Measurements from ENCODE around the gene ERFE.

Gene ERFE

DNA sequence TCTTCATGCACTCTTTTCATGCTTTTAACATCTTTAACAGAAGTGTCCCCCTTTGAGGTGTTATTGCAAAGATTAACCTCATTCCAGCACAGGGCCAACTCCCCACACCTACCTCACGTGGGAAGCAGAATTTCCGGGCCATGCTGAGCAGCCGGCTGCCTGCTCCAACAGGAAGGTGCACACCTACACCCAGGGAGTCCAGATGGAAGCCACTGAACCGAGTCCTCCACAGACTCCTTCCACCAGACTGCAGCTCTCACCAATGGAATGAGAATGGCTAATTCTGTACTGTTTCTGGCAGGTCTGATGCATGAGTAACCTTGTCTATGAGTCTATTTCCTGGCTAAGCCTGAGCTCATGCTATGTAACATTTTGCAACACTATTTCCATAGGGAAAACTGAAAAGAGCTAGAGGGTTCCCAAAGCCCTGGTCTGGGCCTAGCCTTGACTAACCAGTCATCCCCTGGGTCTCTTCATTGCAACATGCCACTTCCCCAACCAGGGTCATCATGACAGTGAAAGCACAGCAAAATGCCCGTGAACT lies 11.0 kb downstream of the ERFE start:
- TF ChIP-seq, protein P1, sequence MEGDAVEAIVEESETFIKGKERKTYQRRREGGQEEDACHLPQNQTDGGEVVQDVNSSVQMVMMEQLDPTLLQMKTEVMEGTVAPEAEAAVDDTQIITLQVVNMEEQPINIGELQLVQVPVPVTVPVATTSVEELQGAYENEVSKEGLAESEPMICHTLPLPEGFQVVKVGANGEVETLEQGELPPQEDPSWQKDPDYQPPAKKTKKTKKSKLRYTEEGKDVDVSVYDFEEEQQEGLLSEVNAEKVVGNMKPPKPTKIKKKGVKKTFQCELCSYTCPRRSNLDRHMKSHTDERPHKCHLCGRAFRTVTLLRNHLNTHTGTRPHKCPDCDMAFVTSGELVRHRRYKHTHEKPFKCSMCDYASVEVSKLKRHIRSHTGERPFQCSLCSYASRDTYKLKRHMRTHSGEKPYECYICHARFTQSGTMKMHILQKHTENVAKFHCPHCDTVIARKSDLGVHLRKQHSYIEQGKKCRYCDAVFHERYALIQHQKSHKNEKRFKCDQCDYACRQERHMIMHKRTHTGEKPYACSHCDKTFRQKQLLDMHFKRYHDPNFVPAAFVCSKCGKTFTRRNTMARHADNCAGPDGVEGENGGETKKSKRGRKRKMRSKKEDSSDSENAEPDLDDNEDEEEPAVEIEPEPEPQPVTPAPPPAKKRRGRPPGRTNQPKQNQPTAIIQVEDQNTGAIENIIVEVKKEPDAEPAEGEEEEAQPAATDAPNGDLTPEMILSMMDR (IDR thresholded peaks at IDR 0.05): no peak

DNA sequence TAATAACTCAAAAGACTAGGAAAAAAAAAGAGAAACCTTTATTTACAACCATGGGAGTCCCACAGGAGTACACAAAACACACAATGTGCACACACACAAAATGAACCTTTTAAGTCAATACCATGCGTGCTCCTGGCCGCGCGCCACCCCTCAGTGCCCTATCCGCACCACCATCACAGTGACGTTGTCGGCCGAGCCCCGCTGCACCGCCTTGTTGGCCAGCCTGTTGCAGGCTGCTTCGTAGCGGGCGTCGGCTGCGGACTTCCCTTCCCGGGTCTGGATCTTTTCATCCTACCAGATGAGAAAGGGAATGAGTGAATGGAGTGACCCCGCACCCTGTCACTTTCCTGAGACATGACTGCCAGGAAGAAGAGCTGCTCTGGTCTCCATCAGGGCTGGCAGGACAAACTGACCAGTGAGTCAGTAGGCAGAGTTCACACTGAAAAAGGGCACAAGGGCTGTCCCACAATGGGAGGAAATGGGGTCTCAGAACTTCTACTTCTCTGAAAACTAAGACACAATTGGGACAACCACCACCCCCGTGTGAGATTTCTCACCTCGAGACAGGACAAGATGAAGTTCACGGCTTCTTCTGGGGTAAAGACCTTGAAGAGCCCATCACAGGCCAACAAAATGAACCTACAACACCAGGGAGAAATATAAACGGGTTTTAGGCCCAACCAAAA lies 11.8 kb downstream of the ERFE start:
- TF ChIP-seq, protein P1 (IDR thresholded peaks at IDR 0.05): no peak

DNA sequence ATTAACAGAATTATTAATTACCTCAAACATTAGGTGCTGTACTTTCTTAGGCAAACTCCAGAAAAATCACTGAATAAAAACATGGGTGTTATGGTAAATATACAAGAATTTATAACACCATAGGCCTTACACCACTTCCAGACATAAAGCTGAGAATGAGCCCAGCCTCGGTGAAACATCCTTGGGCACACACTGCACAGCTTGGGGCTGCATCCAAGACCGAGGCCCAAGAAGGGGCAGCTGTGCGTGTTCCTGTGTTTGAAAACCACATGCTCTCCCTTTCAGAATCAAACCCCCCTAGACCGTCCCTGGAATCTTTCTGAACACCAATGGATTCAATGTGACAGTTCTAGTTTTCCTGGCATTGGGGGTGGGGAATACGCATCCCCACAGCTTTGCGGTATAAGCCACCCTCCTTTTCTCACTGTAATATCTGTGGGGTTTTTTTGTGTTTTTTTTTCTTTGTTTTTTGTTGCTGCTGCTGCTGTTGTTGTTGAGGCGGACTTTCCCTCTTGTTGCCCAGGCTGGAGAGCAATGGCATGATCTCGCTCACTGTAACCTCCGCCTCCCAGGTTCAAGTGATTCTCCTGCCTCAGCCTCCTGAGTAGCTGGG lies 12.9 kb downstream of the ERFE start:
- TF ChIP-seq, protein P1 (IDR thresholded peaks at IDR 0.05): no peak

DNA sequence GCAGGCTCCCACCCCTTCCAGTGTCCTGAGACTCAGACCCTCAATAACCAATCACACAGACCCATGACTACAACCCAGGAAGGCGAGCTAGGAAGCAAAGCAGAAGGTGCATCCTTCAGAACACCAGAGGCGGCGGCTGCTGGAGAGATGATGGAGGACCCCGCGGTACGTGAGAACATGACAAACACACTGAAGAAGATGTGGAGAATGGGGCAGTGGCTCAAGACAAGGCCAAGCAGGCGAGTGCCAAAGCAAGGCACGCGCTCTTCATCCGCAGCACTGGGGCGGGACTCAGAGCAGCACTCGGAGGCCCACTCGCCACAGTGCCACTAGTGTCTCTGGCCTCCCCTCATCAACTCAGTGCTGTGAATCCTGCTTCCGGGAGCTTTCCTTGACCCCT lies 13.7 kb downstream of the ERFE start:
- TF ChIP-seq, protein P1 (IDR thresholded peaks at IDR 0.05): no peak

DNA sequence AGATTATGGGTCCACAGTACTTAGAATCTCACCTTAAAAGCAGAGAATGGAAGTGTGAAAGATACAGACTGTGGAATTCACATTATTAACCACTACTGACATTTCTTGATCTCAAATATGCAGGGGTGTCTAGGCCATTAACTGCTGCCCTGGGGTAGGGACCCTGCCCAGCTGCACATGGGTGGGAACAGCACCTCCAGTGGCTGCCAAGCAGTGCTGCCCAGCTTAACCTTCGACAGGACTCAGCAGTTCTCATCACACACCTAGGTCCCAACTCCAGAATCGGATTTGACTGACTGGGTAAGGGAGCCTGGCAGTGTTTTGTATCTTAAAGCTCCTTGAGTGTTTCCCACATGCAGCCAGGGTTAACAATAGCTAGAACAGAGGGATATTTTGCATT lies 14.9 kb downstream of the ERFE start:
- TF ChIP-seq, protein P1 (IDR thresholded peaks at IDR 0.05): no peak

DNA sequence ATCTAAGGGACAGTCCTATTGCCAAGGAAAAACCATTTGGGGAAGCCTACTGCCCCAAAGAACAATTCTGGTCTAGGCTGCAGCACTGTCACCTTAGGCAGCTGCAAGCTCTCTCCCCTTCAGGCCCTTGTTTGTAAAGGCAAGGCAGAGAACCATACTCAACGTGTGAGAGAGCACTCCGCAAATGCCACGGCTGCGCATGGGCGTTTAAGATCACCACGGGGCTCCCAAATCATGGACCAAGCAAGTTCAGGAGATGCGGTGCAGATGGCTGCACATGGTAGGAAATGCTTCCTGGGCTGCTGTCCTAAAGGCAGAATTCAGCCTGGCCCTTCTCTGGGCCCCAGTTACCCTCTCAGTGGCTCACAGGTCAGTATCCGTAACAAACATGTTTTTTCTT lies 15.5 kb downstream of the ERFE start:
- TF ChIP-seq, protein P1 (IDR thresholded peaks at IDR 0.05): no peak

DNA sequence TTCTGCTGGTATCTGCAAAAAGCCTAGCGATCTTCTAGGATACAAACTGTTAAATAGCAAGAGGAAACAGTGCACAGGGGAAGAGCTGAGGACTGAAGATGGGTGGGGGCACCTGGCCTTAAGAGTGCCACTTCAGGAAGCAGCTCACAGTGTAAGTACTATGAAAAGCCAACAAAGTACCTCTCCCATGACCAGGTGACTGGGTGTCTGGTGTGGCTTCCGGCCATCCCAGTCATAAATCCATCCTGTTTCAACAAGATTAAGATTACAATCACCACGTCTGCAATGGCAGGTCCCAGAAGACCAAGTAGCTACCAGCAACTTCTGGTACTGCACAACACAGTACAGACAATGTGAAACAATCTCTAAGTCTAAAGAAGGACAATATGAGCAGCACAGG lies 15.9 kb downstream of the ERFE start:
- TF ChIP-seq, protein P1 (IDR thresholded peaks at IDR 0.05): no peak

Data from LNCAP (cell line).